DMS153 (cell line): ENCODE measurements around the gene JMJD6.
A peak's percentile ranks its signal among the peaks of the same experiment; 100 is the strongest.
"Not testable (repeated sequence)": the region's sequence is repeated elsewhere in the genome, so short reads cannot be mapped to it uniquely, and the experiment has no call there.

ENCODE experiments used
- DNase-seq: peaks from one replicate; lab custom pipeline; 2025; lab: John Stamatoyannopoulos, UW

JMJD6 gene

GRCh38 chr17:76726231-76726775 lies at the start of gene JMJD6:
Gene JMJD6, minus strand, starts transcription at chr17:76726606. Its CDS starts 131 bp downstream, at chr17:76726475.
- DNase-seq = peak; percentile 97

GRCh38 chr17:76775021-76775600 lies 48.7 kb upstream of the JMJD6 start:
- DNase-seq = no peak

- DNase-seq = no peak
Measured at GRCh38 chr17:76772842-76773525, 46.6 kb upstream of the JMJD6 start.

- DNase-seq = no peak
Measured at GRCh38 chr17:76758570-76758969, 32.2 kb upstream of the JMJD6 start.

GRCh38 chr17:76757256-76757655 lies 30.9 kb upstream of the JMJD6 start:
- no peak for DNase-seq

GRCh38 chr17:76755285-76755684 lies 28.9 kb upstream of the JMJD6 start:
- no peak for DNase-seq

GRCh38 chr17:76753061-76753961 lies 26.9 kb upstream of the JMJD6 start:
- DNase-seq = no peak

GRCh38 chr17:76752006-76752405 lies 25.6 kb upstream of the JMJD6 start:
- no peak for DNase-seq

GRCh38 chr17:76751416-76751993 lies 25.1 kb upstream of the JMJD6 start:
- DNase-seq = no peak

GRCh38 chr17:76748657-76749056 lies 22.3 kb upstream of the JMJD6 start:
- DNase-seq = no peak

GRCh38 chr17:76747716-76748363 lies 21.4 kb upstream of the JMJD6 start:
- DNase-seq = no peak

- not testable (repeated sequence) for DNase-seq
Measured at GRCh38 chr17:76745785-76746184, 19.4 kb upstream of the JMJD6 start.

- DNase-seq = no peak
Measured at GRCh38 chr17:76744747-76745146, 18.3 kb upstream of the JMJD6 start.

- DNase-seq = no peak
Measured at GRCh38 chr17:76742958-76743357, 16.6 kb upstream of the JMJD6 start.

- DNase-seq = no peak
Measured at GRCh38 chr17:76740329-76741118, 14.1 kb upstream of the JMJD6 start.

GRCh38 chr17:76739568-76740115 lies 13.2 kb upstream of the JMJD6 start:
- not testable (repeated sequence) for DNase-seq

- DNase-seq = no peak
Measured at GRCh38 chr17:76738468-76738850, 12.1 kb upstream of the JMJD6 start.

- peak; percentile 85 for DNase-seq
Measured at GRCh38 chr17:76737676-76738467, 11.5 kb upstream of the JMJD6 start, which contains the start of gene MFSD11. Gene MFSD11, plus strand, starts transcription at chr17:76738119. Its CDS starts 234 bp downstream, at chr17:76738353.

GRCh38 chr17:76737082-76737675 lies 10.8 kb upstream of the JMJD6 start, which contains the start of gene SRSF2:
Gene SRSF2, minus strand, starts transcription at chr17:76737331. Its CDS starts 171 bp downstream, at chr17:76737160.
- DNase-seq = peak; percentile 95
